ENCODE results near the gene PSMA7.

PSMA7 gene

DNA sequence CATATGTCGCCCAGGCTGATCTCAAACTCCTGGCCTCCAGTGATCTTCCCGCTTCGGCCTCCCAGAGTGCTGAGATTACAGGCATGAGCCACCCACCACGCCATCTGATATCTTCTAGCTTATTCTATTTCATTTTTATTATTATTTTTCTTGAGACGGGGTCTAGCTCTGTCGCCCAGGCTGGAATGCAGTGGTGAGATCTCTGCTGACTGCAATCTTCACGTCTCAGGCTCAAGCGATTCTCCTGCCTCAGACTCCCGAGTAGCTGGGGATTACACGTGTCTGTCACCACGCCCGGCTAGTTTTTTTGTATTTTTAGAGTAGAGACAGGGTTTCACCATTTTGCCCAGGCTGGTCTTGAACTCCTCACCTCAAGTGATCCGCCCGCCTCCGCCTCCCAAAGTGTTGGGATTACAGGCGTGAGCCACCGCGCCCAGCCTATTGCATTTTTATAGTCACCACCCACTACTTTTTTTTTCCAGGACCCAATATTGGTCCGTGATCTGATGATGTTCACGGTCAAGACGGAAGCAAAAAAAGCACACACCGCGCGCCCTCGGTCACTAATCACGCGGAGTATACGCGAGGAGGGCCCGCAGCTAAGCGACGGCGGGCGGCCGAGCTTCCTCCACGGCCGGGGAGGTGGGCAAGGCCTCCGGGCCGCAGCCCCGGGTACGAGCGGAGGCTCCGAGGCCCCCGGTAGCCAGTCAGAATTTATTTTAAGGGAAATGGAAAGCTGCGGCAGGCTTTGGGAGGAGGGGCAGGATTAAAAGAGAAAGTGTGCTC lies 22.0 kb downstream of the PSMA7 start:
- Histone ChIP-seq H3K4me1 (ENCODE audit: insufficient read depth, poor library complexity, severe bottlenecking) (peaks cover 5% of the 10 kb centered on the region), H3K27ac (ENCODE audit: poor library complexity, severe bottlenecking) (peak overlapping the region; percentile 71), H3K36me3 (ENCODE audit: low read depth) (peaks cover 28% of the 10 kb centered on the region), H3K27me3 (ENCODE audit: insufficient read depth, poor library complexity, severe bottlenecking) (peaks cover 20% of the 10 kb centered on the region), H3K9me3 (ENCODE audit: severe bottlenecking) (no peaks in the 10 kb centered on the region), H3K4me3 (ENCODE audit: severe bottlenecking) (peak overlapping the region; percentile 92)
- TF ChIP-seq, protein P1, sequence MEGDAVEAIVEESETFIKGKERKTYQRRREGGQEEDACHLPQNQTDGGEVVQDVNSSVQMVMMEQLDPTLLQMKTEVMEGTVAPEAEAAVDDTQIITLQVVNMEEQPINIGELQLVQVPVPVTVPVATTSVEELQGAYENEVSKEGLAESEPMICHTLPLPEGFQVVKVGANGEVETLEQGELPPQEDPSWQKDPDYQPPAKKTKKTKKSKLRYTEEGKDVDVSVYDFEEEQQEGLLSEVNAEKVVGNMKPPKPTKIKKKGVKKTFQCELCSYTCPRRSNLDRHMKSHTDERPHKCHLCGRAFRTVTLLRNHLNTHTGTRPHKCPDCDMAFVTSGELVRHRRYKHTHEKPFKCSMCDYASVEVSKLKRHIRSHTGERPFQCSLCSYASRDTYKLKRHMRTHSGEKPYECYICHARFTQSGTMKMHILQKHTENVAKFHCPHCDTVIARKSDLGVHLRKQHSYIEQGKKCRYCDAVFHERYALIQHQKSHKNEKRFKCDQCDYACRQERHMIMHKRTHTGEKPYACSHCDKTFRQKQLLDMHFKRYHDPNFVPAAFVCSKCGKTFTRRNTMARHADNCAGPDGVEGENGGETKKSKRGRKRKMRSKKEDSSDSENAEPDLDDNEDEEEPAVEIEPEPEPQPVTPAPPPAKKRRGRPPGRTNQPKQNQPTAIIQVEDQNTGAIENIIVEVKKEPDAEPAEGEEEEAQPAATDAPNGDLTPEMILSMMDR (IDR thresholded peaks at IDR 0.05; ENCODE audit: poor library complexity, severe bottlenecking): no peak
- DNase-seq (ENCODE audit: low spot score) (no peak), ATAC-seq (ENCODE audit: low read depth) (peak; percentile 11)

DNA sequence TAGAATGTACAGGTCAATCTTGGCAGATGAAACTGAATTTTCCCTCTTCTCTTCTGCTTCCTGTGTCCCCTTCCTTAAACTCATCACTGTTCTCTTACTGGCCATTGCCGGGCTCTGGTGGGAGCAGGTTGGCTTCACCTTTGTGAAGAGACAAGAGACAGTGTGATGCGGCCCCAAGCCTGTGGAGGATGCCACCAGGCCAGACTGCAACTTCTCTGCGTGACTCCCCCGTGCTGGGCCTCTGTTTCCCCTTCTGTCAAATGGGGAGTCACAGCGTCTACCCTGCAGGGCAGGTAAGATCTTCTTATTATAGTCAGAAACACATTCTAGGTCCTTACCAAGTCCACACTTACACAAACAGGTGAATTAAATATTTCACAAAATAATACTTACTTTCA lies 22.8 kb downstream of the PSMA7 start:
- H3K27ac ChIP-seq (ENCODE audit: poor library complexity, severe bottlenecking): no peak overlapping the region
- TF ChIP-seq, protein P1 (IDR thresholded peaks at IDR 0.05; ENCODE audit: poor library complexity, severe bottlenecking): no peak
- no peaks in the 10 kb centered on the region for H3K9me3 ChIP-seq (ENCODE audit: severe bottlenecking)
- H3K4me3 ChIP-seq (ENCODE audit: severe bottlenecking): no peak overlapping the region
- peaks cover 20% of the 10 kb centered on the region for H3K27me3 ChIP-seq (ENCODE audit: insufficient read depth, poor library complexity, severe bottlenecking)
- DNase-seq (ENCODE audit: low spot score) (no peak), ATAC-seq (ENCODE audit: low read depth) (no peak)
- H3K36me3 ChIP-seq (ENCODE audit: low read depth): peaks cover 20% of the 10 kb centered on the region
- H3K4me1 ChIP-seq (ENCODE audit: insufficient read depth, poor library complexity, severe bottlenecking): peaks cover 5% of the 10 kb centered on the region

DNA sequence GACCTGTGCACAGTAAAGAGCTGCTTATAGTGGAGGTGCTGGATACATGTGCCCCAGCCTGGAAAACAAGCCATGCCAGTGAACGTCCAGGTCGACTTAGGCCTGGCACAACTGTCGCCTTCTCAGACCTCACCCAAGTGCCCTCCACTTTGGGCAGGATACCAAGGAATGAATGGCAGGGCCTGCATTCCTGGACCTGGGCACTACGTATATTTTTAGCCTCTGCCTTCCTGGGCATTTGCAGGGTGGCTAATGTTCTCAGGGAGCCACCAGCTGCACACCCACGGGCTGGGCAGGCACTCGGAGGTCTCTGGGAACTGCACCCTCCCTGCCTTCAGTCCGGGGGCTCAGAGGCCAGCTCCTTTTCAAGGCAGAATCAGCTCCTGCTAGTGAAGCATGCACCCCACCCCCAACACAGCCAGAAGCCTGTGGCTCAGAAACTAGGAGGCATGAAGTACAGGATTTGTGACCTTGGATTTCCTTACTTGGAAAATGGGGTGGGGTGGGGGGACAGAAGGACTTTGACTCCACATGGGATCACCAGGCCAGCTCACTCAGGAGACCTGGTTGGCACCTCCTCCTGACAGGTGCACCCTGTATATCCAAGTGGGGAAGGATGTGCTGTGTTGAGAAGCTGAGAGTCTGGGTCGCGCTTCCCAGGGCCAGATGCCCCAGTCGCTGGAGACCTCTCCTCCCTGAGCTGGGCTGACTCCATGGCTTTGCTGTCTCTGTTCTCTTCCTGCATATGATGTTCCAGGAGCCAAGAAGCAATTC lies 23.4 kb downstream of the PSMA7 start:
- Histone ChIP-seq H3K4me3 (ENCODE audit: severe bottlenecking) (no peak overlapping the region), H3K27me3 (ENCODE audit: insufficient read depth, poor library complexity, severe bottlenecking) (peaks cover 20% of the 10 kb centered on the region), H3K36me3 (ENCODE audit: low read depth) (peaks cover 14% of the 10 kb centered on the region), H3K4me1 (ENCODE audit: insufficient read depth, poor library complexity, severe bottlenecking) (peaks cover 5% of the 10 kb centered on the region), H3K9me3 (ENCODE audit: severe bottlenecking) (peaks cover 2% of the 10 kb centered on the region), H3K27ac (ENCODE audit: poor library complexity, severe bottlenecking) (no peak overlapping the region)
- TF ChIP-seq, protein P1 (IDR thresholded peaks at IDR 0.05; ENCODE audit: poor library complexity, severe bottlenecking): no peak
- no peak for DNase-seq (ENCODE audit: low spot score)
- no peak for ATAC-seq (ENCODE audit: low read depth)

DNA sequence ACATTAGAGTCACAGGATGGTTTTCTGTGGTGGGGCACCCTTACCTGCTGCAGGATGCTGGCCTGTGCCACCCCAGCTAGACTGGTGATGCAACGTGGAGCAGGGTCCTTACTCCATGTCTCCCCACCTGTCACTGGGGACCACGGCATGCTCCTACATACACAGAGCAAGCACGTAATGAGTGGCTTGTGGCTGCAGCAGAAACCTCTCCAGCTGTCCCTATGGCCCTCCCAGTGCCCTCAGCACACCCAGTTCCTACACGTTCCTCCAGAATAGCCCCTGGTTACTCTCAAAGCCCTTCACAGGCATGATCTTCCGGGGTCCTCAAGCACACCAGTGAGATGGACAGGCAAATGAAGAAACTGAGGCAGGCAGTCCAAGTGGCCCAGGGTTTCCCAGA lies 24.1 kb downstream of the PSMA7 start:
- Histone ChIP-seq H3K4me3 (ENCODE audit: severe bottlenecking) (no peak overlapping the region), H3K9me3 (ENCODE audit: severe bottlenecking) (peaks cover 5% of the 10 kb centered on the region), H3K4me1 (ENCODE audit: insufficient read depth, poor library complexity, severe bottlenecking) (peaks cover 5% of the 10 kb centered on the region), H3K27ac (ENCODE audit: poor library complexity, severe bottlenecking) (no peak overlapping the region), H3K27me3 (ENCODE audit: insufficient read depth, poor library complexity, severe bottlenecking) (peaks cover 20% of the 10 kb centered on the region), H3K36me3 (ENCODE audit: low read depth) (peaks cover 7% of the 10 kb centered on the region)
- DNase-seq (ENCODE audit: low spot score) (no peak), ATAC-seq (ENCODE audit: low read depth) (no peak)
- TF ChIP-seq, protein P1 (IDR thresholded peaks at IDR 0.05; ENCODE audit: poor library complexity, severe bottlenecking): no peak

Measured in RWPE2 (cell line).